ENCODE measurements around the gene KRTAP16-1.

Gene KRTAP16-1

DNA sequence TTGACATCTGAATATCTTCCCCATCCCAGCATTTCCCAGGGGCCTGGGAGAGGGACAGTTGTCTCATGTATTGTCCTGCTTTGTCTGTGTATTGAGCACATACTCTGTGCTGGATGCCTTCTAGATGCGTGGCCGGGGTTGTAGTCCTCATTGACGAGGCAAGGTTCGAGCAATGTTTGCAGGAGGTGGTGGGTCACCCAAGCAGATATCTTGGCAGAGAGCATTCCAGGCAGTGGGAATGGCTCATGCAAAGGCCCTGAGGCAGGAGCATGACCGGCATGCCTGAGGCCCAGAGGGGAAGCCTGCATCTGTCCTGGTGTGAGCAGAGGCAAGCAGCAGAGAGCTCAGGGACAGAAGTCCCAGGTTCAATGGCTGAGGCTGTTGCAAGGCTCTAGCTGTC is 24.0 kb upstream of the KRTAP16-1 start:
- Histone ChIP-seq H3K27me3 (ENCODE audit: low read length) (no peaks in the 10 kb centered on the region), H2AFZ (ENCODE audit: low read depth, low read length, severe bottlenecking) (no peak overlapping the region), H3K4me2 (ENCODE audit: low read depth, low read length, poor library complexity, severe bottlenecking) (no peak overlapping the region), H3K9me3 (ENCODE audit: insufficient read depth, low read length) (no peaks in the 10 kb centered on the region), H3K9ac (ENCODE audit: low read length) (no peak overlapping the region), H3K9me2 (replicated peaks; ENCODE audit: insufficient read depth, low read length) (no peaks in the 10 kb centered on the region), H3K4me3 (ENCODE audit: insufficient read depth, low read length, poor library complexity, severe bottlenecking) (no peak overlapping the region), H3K36me3 (ENCODE audit: low read length) (no peaks in the 10 kb centered on the region), H4K20me1 (ENCODE audit: low read depth, low read length) (no peaks in the 10 kb centered on the region), H3F3A (ENCODE audit: insufficient read depth) (no peaks in the 10 kb centered on the region), H3K27ac (ENCODE audit: low read depth, low read length) (no peak overlapping the region), H3K79me2 (ENCODE audit: insufficient read depth, low read length) (no peaks in the 10 kb centered on the region)
- TF ChIP-seq CTCF (IDR thresholded peaks at IDR 0.05; ENCODE audit: insufficient read depth, low read length, poor library complexity, severe bottlenecking) (no peak), EZH2phosphoT487 (conservative IDR thresholded peaks at IDR 0.05; ENCODE audit: low read length) (no peak)

DNA sequence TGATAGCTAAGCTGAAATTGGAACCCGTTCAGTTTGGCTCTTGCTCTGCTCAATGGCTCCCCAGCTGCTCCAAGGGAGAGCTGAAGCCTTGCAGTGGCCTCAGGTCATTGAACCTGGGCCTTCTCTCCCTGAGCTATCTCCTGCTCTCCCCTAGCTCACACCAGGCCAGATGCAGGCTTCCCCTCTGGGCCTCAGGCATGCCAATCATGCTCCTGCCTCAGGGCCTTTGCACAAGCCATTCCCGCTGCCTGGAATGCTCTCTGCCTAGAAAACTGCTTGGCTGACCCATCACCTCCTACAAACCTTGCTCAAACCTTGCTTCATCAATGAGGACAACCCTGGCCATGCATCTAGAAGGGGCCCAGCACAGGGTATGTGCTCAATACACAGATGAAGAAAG is 23.1 kb upstream of the KRTAP16-1 start:
- H3K36me3 ChIP-seq (ENCODE audit: low read length): no peaks in the 10 kb centered on the region
- no peak overlapping the region for H3K4me2 ChIP-seq (ENCODE audit: low read depth, low read length, poor library complexity, severe bottlenecking)
- no peaks in the 10 kb centered on the region for H3K9me3 ChIP-seq (ENCODE audit: insufficient read depth, low read length)
- H3K9me2 ChIP-seq (replicated peaks; ENCODE audit: insufficient read depth, low read length): no peaks in the 10 kb centered on the region
- H3K27ac ChIP-seq (ENCODE audit: low read depth, low read length): no peak overlapping the region
- H2AFZ ChIP-seq (ENCODE audit: low read depth, low read length, severe bottlenecking): no peak overlapping the region
- H3K79me2 ChIP-seq (ENCODE audit: insufficient read depth, low read length): no peaks in the 10 kb centered on the region
- H3F3A ChIP-seq (ENCODE audit: insufficient read depth): no peaks in the 10 kb centered on the region
- no peaks in the 10 kb centered on the region for H3K27me3 ChIP-seq (ENCODE audit: low read length)
- no peak overlapping the region for H3K4me3 ChIP-seq (ENCODE audit: insufficient read depth, low read length, poor library complexity, severe bottlenecking)
- TF ChIP-seq EZH2phosphoT487 (conservative IDR thresholded peaks at IDR 0.05; ENCODE audit: low read length): no peak
- H4K20me1 ChIP-seq (ENCODE audit: low read depth, low read length): no peaks in the 10 kb centered on the region
- no peak overlapping the region for H3K9ac ChIP-seq (ENCODE audit: low read length)

DNA sequence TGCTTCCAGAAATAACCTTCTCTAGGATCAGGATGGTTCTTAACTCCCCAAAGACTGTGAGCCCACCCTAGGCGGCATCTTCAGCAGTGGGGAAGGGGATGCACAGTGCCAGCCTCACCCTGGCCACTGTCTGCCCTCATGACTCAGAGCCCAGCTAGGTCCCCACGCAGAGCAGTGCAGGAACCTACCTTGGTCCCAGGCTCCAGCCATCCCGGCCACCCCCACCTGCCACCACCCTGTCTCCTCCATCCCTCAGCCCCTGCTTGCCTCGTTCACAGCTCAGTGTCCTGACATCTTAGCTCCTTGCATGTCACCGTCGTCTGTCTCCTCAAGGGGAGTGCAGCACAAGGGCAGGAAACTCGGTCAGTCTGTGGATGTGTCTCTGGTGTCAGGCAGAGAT is 22.5 kb upstream of the KRTAP16-1 start:
- H3F3A ChIP-seq (ENCODE audit: insufficient read depth): no peaks in the 10 kb centered on the region
- H3K4me3 ChIP-seq (ENCODE audit: insufficient read depth, low read length, poor library complexity, severe bottlenecking): no peak overlapping the region
- no peaks in the 10 kb centered on the region for H4K20me1 ChIP-seq (ENCODE audit: low read depth, low read length)
- no peaks in the 10 kb centered on the region for H3K9me3 ChIP-seq (ENCODE audit: insufficient read depth, low read length)
- H3K36me3 ChIP-seq (ENCODE audit: low read length): no peaks in the 10 kb centered on the region
- H3K9me2 ChIP-seq (replicated peaks; ENCODE audit: insufficient read depth, low read length): no peaks in the 10 kb centered on the region
- no peaks in the 10 kb centered on the region for H3K27me3 ChIP-seq (ENCODE audit: low read length)
- H3K4me2 ChIP-seq (ENCODE audit: low read depth, low read length, poor library complexity, severe bottlenecking): no peak overlapping the region
- H3K9ac ChIP-seq (ENCODE audit: low read length): no peak overlapping the region
- no peak overlapping the region for H2AFZ ChIP-seq (ENCODE audit: low read depth, low read length, severe bottlenecking)
- TF ChIP-seq CTCF (IDR thresholded peaks at IDR 0.05; ENCODE audit: insufficient read depth, low read length, poor library complexity, severe bottlenecking): no peak
- TF ChIP-seq EZH2phosphoT487 (conservative IDR thresholded peaks at IDR 0.05; ENCODE audit: low read length): no peak
- no peak overlapping the region for H3K27ac ChIP-seq (ENCODE audit: low read depth, low read length)
- no peaks in the 10 kb centered on the region for H3K79me2 ChIP-seq (ENCODE audit: insufficient read depth, low read length)

GRCh38 chr17:41329279-41329948 is 20.3 kb upstream of the KRTAP16-1 start:
- Histone ChIP-seq H3K9me2 (replicated peaks; ENCODE audit: insufficient read depth, low read length) (no peaks in the 10 kb centered on the region), H3K79me2 (ENCODE audit: insufficient read depth, low read length) (no peaks in the 10 kb centered on the region), H3K36me3 (ENCODE audit: low read length) (no peaks in the 10 kb centered on the region), H2AFZ (ENCODE audit: low read depth, low read length, severe bottlenecking) (no peak overlapping the region), H3K4me2 (ENCODE audit: low read depth, low read length, poor library complexity, severe bottlenecking) (no peak overlapping the region), H3K9me3 (ENCODE audit: insufficient read depth, low read length) (no peaks in the 10 kb centered on the region), H3F3A (ENCODE audit: insufficient read depth) (no peaks in the 10 kb centered on the region), H3K9ac (ENCODE audit: low read length) (no peak overlapping the region), H3K4me3 (ENCODE audit: insufficient read depth, low read length, poor library complexity, severe bottlenecking) (no peak overlapping the region), H3K27me3 (ENCODE audit: low read length) (no peaks in the 10 kb centered on the region), H4K20me1 (ENCODE audit: low read depth, low read length) (no peaks in the 10 kb centered on the region), H3K27ac (ENCODE audit: low read depth, low read length) (no peak overlapping the region)
- TF ChIP-seq EZH2phosphoT487 (conservative IDR thresholded peaks at IDR 0.05; ENCODE audit: low read length) (no peak), CTCF (IDR thresholded peaks at IDR 0.05; ENCODE audit: insufficient read depth, low read length, poor library complexity, severe bottlenecking) (peak; percentile 28)
